ENCODE results near the gene CNOT6L.

Gene CNOT6L

GRCh38 chr4:77713884-77714283 is 105.3 kb downstream of the CNOT6L start:
- DNase-seq (ENCODE audit: low read depth in 4 of 4, low spot score in 1 of 4), result no peak

GRCh38 chr4:77712675-77713074 is 106.5 kb downstream of the CNOT6L start:
- DNase-seq (ENCODE audit: low read depth in 4 of 4, low spot score in 1 of 4), result no peak

- DNase-seq (ENCODE audit: low read depth in 4 of 4, low spot score in 1 of 4), result no peak
These were observed 107.7 kb downstream of the CNOT6L start for GRCh38 chr4:77711469-77711868.

GRCh38 chr4:77710684-77711083 is 108.5 kb downstream of the CNOT6L start:
- DNase-seq (ENCODE audit: low read depth in 4 of 4, low spot score in 1 of 4), result no peak

- no peak for DNase-seq (ENCODE audit: low read depth in 4 of 4, low spot score in 1 of 4)
These were observed 109.1 kb downstream of the CNOT6L start for GRCh38 chr4:77710059-77710458.

GRCh38 chr4:77706717-77707116 is 112.5 kb downstream of the CNOT6L start:
- DNase-seq (ENCODE audit: low read depth in 4 of 4, low spot score in 1 of 4), result no peak

GRCh38 chr4:77703666-77704065 is 115.5 kb downstream of the CNOT6L start:
- DNase-seq (ENCODE audit: low read depth in 4 of 4, low spot score in 1 of 4), result no peak

- DNase-seq (ENCODE audit: low read depth in 4 of 4, low spot score in 1 of 4), result no peak
These were observed 118.0 kb downstream of the CNOT6L start for GRCh38 chr4:77701121-77701520.

- no peak for DNase-seq (ENCODE audit: low read depth in 4 of 4, low spot score in 1 of 4)
These were observed 119.4 kb downstream of the CNOT6L start for GRCh38 chr4:77699731-77700210.

- no peak for DNase-seq (ENCODE audit: low read depth in 4 of 4, low spot score in 1 of 4)
These were observed 121.1 kb downstream of the CNOT6L start for GRCh38 chr4:77697860-77698590.

GRCh38 chr4:77695774-77696173 is 123.4 kb downstream of the CNOT6L start:
- DNase-seq (ENCODE audit: low read depth in 4 of 4, low spot score in 1 of 4), result no peak

GRCh38 chr4:77692847-77693432 is 126.2 kb downstream of the CNOT6L start:
- no peak for DNase-seq (ENCODE audit: low read depth in 4 of 4, low spot score in 1 of 4)

- DNase-seq (ENCODE audit: low read depth in 4 of 4, low spot score in 1 of 4), result no peak
These were observed 137.4 kb downstream of the CNOT6L start for GRCh38 chr4:77681792-77682191.

- DNase-seq (ENCODE audit: low read depth in 4 of 4, low spot score in 1 of 4), result no peak
These were observed 142.3 kb downstream of the CNOT6L start for GRCh38 chr4:77676842-77677241.

- DNase-seq (ENCODE audit: low read depth in 4 of 4, low spot score in 1 of 4), result no peak
These were observed 148.1 kb downstream of the CNOT6L start for GRCh38 chr4:77671051-77671450.

- no peak for DNase-seq (ENCODE audit: low read depth in 4 of 4, low spot score in 1 of 4)
These were observed 149.1 kb downstream of the CNOT6L start for GRCh38 chr4:77669946-77670590.

- no peak for DNase-seq (ENCODE audit: low read depth in 4 of 4, low spot score in 1 of 4)
These were observed 153.6 kb downstream of the CNOT6L start for GRCh38 chr4:77665381-77666069.

All from stimulated activated CD4-positive, alpha-beta T cell treated with anti-CD3 and anti-CD28 coated beads, Interleukin-1b, Interleukin-23, amount 100 ng/mL, for 24 hours (primary cell).